IMR-90 (cell line): ENCODE data around the gene PKD1L1. TPM values are rescaled to one million over a fixed set of nuclear protein-coding genes. Genes with fewer than 3 reads are reported as not detected.

Experiments used
- ATAC-seq: fragments of 200-7000 bp; cut with Tn5 transposase; 2 replicates; pipeline ENCODE4 v1.9.1; 2020; ENCODE audit warnings: low read depth, mild to moderate bottlenecking, moderate library complexity
- BruUV-seq: library from RNA; stranded (reverse); fragments of 400-500 nt; replicated peaks from 2 replicates; lab custom pipeline; 2021; lab: Mats Ljungman, UMichigan
- CTCF ChIA-PET: fragments of 300-600 bp; formaldehyde crosslinking; extraction: SDS; loops from one replicate; lab custom pipeline; 2021; ENCODE audit warnings: antibody characterized with exemption; lab: Yijun Ruan, JAX
- POLR2A ChIA-PET: fragments of 300-600 bp; sonication (Branson Sonifier 250); formaldehyde crosslinking; loops from one replicate; lab custom pipeline; 2022; ENCODE audit warnings: antibody characterized with exemption; ENCODE audit not compliant: unreplicated experiment; lab: Charles Lee
- DNase-seq: peaks from one replicate; pipeline ENCODE4 v3.0.0; 2013
- H2AFZ ChIP-seq: replicated peaks from 2 replicates; pipeline ENCODE3; 2013; ENCODE audit warnings: low read length, mild to moderate bottlenecking; ENCODE audit not compliant: poor library complexity
- H2AK5ac ChIP-seq: 2 replicates; pipeline ENCODE4 v1.6.1; 2013; ENCODE audit warnings: low read depth, low read length, inconsistent platforms
- H2AK9ac ChIP-seq: replicated peaks from 2 replicates; pipeline ENCODE3; 2013; ENCODE audit warnings: mild to moderate bottlenecking, low read depth, low read length, moderate library complexity; ENCODE audit not compliant: poor library complexity
- H2BK120ac ChIP-seq: 2 replicates; pipeline ENCODE4 v1.6.1; 2013; ENCODE audit warnings: low read depth, low read length, inconsistent platforms
- H2BK15ac ChIP-seq: 3 replicates; pipeline ENCODE4 v1.6.1; 2013; ENCODE audit warnings: low read depth, low read length, inconsistent platforms
- H2BK20ac ChIP-seq: 2 replicates; pipeline ENCODE4 v1.6.1; 2013; ENCODE audit warnings: low read depth, mild to moderate bottlenecking, inconsistent platforms, low read length, moderate library complexity
- H2BK5ac ChIP-seq: 2 replicates; pipeline ENCODE4 v1.6.1; 2013; ENCODE audit warnings: mild to moderate bottlenecking, low read depth, low read length, inconsistent platforms; ENCODE audit not compliant: poor library complexity, severe bottlenecking
- H3K14ac ChIP-seq: replicated peaks from 2 replicates; pipeline ENCODE4 v1.6.1; 2013; ENCODE audit warnings: low read depth, low read length, inconsistent platforms
- H3K18ac ChIP-seq: 2 replicates; pipeline ENCODE4 v1.6.1; 2013; ENCODE audit warnings: low read depth, low read length, control low read depth
- H3K23ac ChIP-seq: 2 replicates; pipeline ENCODE4 v1.6.1; 2013; ENCODE audit warnings: low read depth, low read length, inconsistent platforms
- H3K27ac ChIP-seq: 2 replicates; pipeline ENCODE4 v1.5.1; 2013; ENCODE audit warnings: mild to moderate bottlenecking, control low read depth, low read length; ENCODE audit not compliant: insufficient read depth
- H3K27me3 ChIP-seq: 2 replicates; pipeline ENCODE4 v1.6.1; 2013; ENCODE audit warnings: low read length; ENCODE audit not compliant: control insufficient read depth, insufficient read depth
- H3K36me3 ChIP-seq: 2 replicates; pipeline ENCODE4 v1.6.1; 2013; ENCODE audit warnings: low read length, mixed read lengths; ENCODE audit not compliant: control insufficient read depth, insufficient read depth
- H3K4ac ChIP-seq: 2 replicates; pipeline ENCODE4 v1.6.1; 2013; ENCODE audit warnings: low read depth, low read length, inconsistent platforms
- H3K4me1 ChIP-seq: 2 replicates; pipeline ENCODE4 v1.6.1; 2013; ENCODE audit warnings: low read length, mixed read lengths; ENCODE audit not compliant: control insufficient read depth, insufficient read depth
- H3K4me2 ChIP-seq: 2 replicates; pipeline ENCODE4 v1.6.1; 2013; ENCODE audit warnings: low read depth, mild to moderate bottlenecking, control low read depth, low read length, moderate library complexity
- H3K4me3 ChIP-seq: 2 replicates; pipeline ENCODE4 v1.5.1; 2013; ENCODE audit warnings: low read depth, mild to moderate bottlenecking, control low read depth, low read length, moderate library complexity; ENCODE audit not compliant: insufficient read depth
- H3K56ac ChIP-seq: 2 replicates; pipeline ENCODE4 v1.6.1; 2013; ENCODE audit warnings: low read length, inconsistent platforms; ENCODE audit not compliant: insufficient read depth; ENCODE audit errors: extremely low read depth
- H3K79me1 ChIP-seq, 2 experiments: 2 replicates each; pipeline ENCODE4 v1.6.1; 2013; ENCODE audit warnings: low read length in 2 of 2, inconsistent platforms in 1 of 2, low read depth in 1 of 2
- H3K9ac ChIP-seq: 2 replicates; pipeline ENCODE4 v1.6.1; 2013; ENCODE audit warnings: low read depth, low read length, control low read depth
- H3K9me1 ChIP-seq: 2 replicates; pipeline ENCODE4 v1.6.1; 2013; ENCODE audit warnings: low read length, inconsistent platforms; ENCODE audit not compliant: insufficient read depth
- H3K9me3 ChIP-seq: 2 replicates; pipeline ENCODE4 v1.6.1; 2013; ENCODE audit warnings: low read length; ENCODE audit not compliant: control insufficient read depth, insufficient read depth
- H4K20me1 ChIP-seq: 2 replicates; pipeline ENCODE4 v1.6.1; 2013; ENCODE audit warnings: low read length, inconsistent platforms; ENCODE audit not compliant: insufficient read depth
- H4K5ac ChIP-seq: 2 replicates; pipeline ENCODE4 v1.6.1; 2013; ENCODE audit warnings: mild to moderate bottlenecking, low read depth, low read length, control low read depth
- H4K8ac ChIP-seq, 2 experiments: 2 replicates each; pipeline ENCODE4 v1.6.1; 2013; ENCODE audit warnings: low read depth in 2 of 2, low read length in 2 of 2, control low read depth in 1 of 2, inconsistent platforms in 1 of 2
- H4K91ac ChIP-seq: 2 replicates; pipeline ENCODE4 v1.6.1; 2013; ENCODE audit warnings: low read depth, low read length, inconsistent platforms; ENCODE audit not compliant: insufficient read depth
- BHLHE40 ChIP-seq: fragments of 150-350 bp; IDR thresholded peaks from 2 replicates; pipeline ENCODE4 v1.6.1; 2016; ENCODE audit warnings: mild to moderate bottlenecking, low read depth, low read length
- CEBPB ChIP-seq: IDR thresholded peaks from 2 replicates; pipeline ENCODE4 v1.6.1; 2012; ENCODE audit warnings: low read depth, low read length, improper control_type of control experiment
- CHD1 ChIP-seq: IDR thresholded peaks from 2 replicates; pipeline ENCODE4 v1.6.1; 2012; ENCODE audit warnings: low read depth, low read length, improper control_type of control experiment
- CTCF ChIP-seq: conservative IDR thresholded peaks from 2 replicates; pipeline ENCODE4 v1.5.1; 2012; ENCODE audit warnings: mild to moderate bottlenecking, low read depth, low read length, improper control_type of control experiment
- ELK1 ChIP-seq: fragments of 150-350 bp; IDR thresholded peaks from 2 replicates; pipeline ENCODE4 v1.6.1; 2016; ENCODE audit warnings: low read depth, mild to moderate bottlenecking, low read length, moderate library complexity, borderline replicate concordance
- FOS ChIP-seq: fragments of 150-350 bp; IDR thresholded peaks from 2 replicates; pipeline ENCODE4 v1.6.1; 2016; ENCODE audit warnings: low read depth, low read length
- MAFK ChIP-seq: IDR thresholded peaks from 2 replicates; pipeline ENCODE4 v1.6.1; 2012; ENCODE audit warnings: low read depth, low read length, improper control_type of control experiment
- MAZ ChIP-seq: IDR thresholded peaks from 2 replicates; pipeline ENCODE4 v1.6.1; 2012; ENCODE audit warnings: low read depth, mild to moderate bottlenecking, low read length, improper control_type of control experiment, moderate library complexity, borderline replicate concordance
- MXI1 ChIP-seq: IDR thresholded peaks from 2 replicates; pipeline ENCODE4 v1.6.1; 2012; ENCODE audit warnings: low read depth, mild to moderate bottlenecking, low read length, moderate library complexity, borderline replicate concordance
- NFE2L2 ChIP-seq: fragments of 150-350 bp; IDR thresholded peaks from 2 replicates; pipeline ENCODE4 v1.6.1; 2016; ENCODE audit warnings: low read depth, mild to moderate bottlenecking, low read length
- POLR2A ChIP-seq: IDR thresholded peaks from 2 replicates; pipeline ENCODE4 v1.6.1; 2012; ENCODE audit warnings: mild to moderate bottlenecking, low read depth, low read length
- RAD21 ChIP-seq: IDR thresholded peaks from 2 replicates; pipeline ENCODE4 v1.6.1; 2012; ENCODE audit warnings: low read length, improper control_type of control experiment
- RCOR1 ChIP-seq: IDR thresholded peaks from 2 replicates; pipeline ENCODE4 v1.6.1; 2012; ENCODE audit warnings: mild to moderate bottlenecking, low read length, improper control_type of control experiment; ENCODE audit not compliant: insufficient replicate concordance
- RFX5 ChIP-seq: IDR thresholded peaks from 2 replicates; pipeline ENCODE4 v1.8.0; 2012; ENCODE audit warnings: low read depth, mild to moderate bottlenecking, low read length, moderate library complexity
- SMC3 ChIP-seq: fragments of 150-350 bp; IDR thresholded peaks from 2 replicates; pipeline ENCODE4 v1.6.1; 2016; ENCODE audit warnings: low read depth, mild to moderate bottlenecking, antibody characterized with exemption, low read length, moderate library complexity
- WGBS, 2 experiments: methylation state at CpG; one replicate each; pipeline versions ENCODE4 v1.1.5 to v1.1.7; 2013; ENCODE audit warnings: missing lambda C conversion rate in 2 of 2; ENCODE audit not compliant: insufficient read length in 1 of 2; ENCODE audit errors: extremely low coverage in 2 of 2; 5-methylcytosine and 5-hydroxymethylcytosine counted together
- dilution Hi-C: fragments of 300-500 bp; cut with HindIII; formaldehyde crosslinking; loops from one replicate; pipeline ENCODE4 v1.14.3; 2018; ENCODE audit warnings: low sequenced_read_pairs; ENCODE audit not compliant: unreplicated experiment
- in situ Hi-C: fragments of 300-500 bp; cut with MboI; formaldehyde crosslinking; loops from 3 replicates; pipeline ENCODE4 v1.14.3; 2019; ENCODE audit warnings: low sequenced_read_pairs, inconsistent platforms, mixed read lengths
- intact Hi-C: fragments of 100-400 bp; cut with micrococcal nuclease; formaldehyde crosslinking; loops from 2 replicates; pipeline ENCODE4 v1.10.0; 2022
- polyA plus RNA-seq, 3 experiments: library from polyadenylated mRNA; depleted of rRNA; stranded (reverse); fragments of >200 nt; gene quantifications; 2 replicates each; pipeline ENCODE4 v1.2.3, GENCODE V29; 2012; ENCODE audit warnings: low replicate concordance in 1 of 3
- total RNA-seq: library from RNA; depleted of rRNA; stranded (reverse); fragments of >200 nt; gene quantifications from 2 replicates; pipeline ENCODE4 v1.2.3, GENCODE V29; 2012
- TF ChIP-seq, protein P1 (sequence below): fragments of 150-350 bp; IDR thresholded peaks from 2 replicates; pipeline ENCODE4 v1.6.1; 2017; ENCODE audit warnings: mild to moderate bottlenecking, antibody characterized with exemption, low read length, low read depth

The PKD1L1 gene
- total and polyA plus RNA-seq, 2 of the 4 experiments (the other 2 are of a cell fraction), result under 0.01 to 0.15 TPM

GRCh38 chr7:47780555-47780954 lies 167.7 kb downstream of the PKD1L1 start:
- no peak overlapping the region for H3K4me3 ChIP-seq
- POLR2A ChIA-PET, result no interaction called here
- H2BK120ac ChIP-seq, result no peak overlapping the region
- H3K9me1 ChIP-seq, result peaks cover 15% of the 10 kb centered on the region
- H2AK5ac ChIP-seq, result no peak overlapping the region
- H2BK15ac ChIP-seq, result no peak overlapping the region
- no peak overlapping the region for H3K14ac ChIP-seq
- no peak overlapping the region for H3K27ac ChIP-seq
- no peak overlapping the region for H3K56ac ChIP-seq
- no peaks in the 10 kb centered on the region for H3K27me3 ChIP-seq
- no peak overlapping the region for H4K91ac ChIP-seq
- peaks cover 0 to 7% of the 10 kb centered on the region in 2 experiments; a peak in 1 of 4 replicates for H3K79me1 ChIP-seq
- in situ Hi-C loops, result no loop called here
- intact Hi-C loops, result no loop called here
- H3K9ac ChIP-seq, result no peak overlapping the region
- H4K5ac ChIP-seq, result no peak overlapping the region
- CTCF ChIA-PET, result no interaction called here
- no peak overlapping the region for H3K18ac ChIP-seq
- ATAC-seq (no peak), DNase-seq (no peak)
- no CpG with 5 or more reads among the region's 5 CpGs for WGBS, 2 experiments
- 0 out of 2 replicates have a peak overlapping the region, but pooled peaks have one; percentile 21 for H2BK20ac ChIP-seq
- H2BK5ac ChIP-seq, result no peak overlapping the region
- no peaks in the 10 kb centered on the region for H3K9me3 ChIP-seq
- no TSS peak for BruUV-seq
- H4K8ac ChIP-seq, result no peak overlapping the region
- dilution Hi-C loops, result no loop called here
- TF ChIP-seq NFE2L2, result no peak
- TF ChIP-seq RCOR1, result no peak
- TF ChIP-seq RFX5, result no peak
- TF ChIP-seq, protein P1, sequence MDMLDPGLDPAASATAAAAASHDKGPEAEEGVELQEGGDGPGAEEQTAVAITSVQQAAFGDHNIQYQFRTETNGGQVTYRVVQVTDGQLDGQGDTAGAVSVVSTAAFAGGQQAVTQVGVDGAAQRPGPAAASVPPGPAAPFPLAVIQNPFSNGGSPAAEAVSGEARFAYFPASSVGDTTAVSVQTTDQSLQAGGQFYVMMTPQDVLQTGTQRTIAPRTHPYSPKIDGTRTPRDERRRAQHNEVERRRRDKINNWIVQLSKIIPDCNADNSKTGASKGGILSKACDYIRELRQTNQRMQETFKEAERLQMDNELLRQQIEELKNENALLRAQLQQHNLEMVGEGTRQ, result no peak
- TF ChIP-seq ELK1, result no peak
- no peak for TF ChIP-seq POLR2A
- no peak for TF ChIP-seq CTCF
- TF ChIP-seq MXI1, result no peak
- no peak for TF ChIP-seq CEBPB
- no peak for TF ChIP-seq SMC3
- no peak for TF ChIP-seq FOS
- no peak for TF ChIP-seq BHLHE40
- no peak for TF ChIP-seq CHD1
- no peak for TF ChIP-seq RAD21
- no peak for TF ChIP-seq MAZ
- no peak for TF ChIP-seq MAFK
- H4K20me1 ChIP-seq, result no peaks in the 10 kb centered on the region
- H3K4me1 ChIP-seq, result peaks cover 19% of the 10 kb centered on the region
- no peak overlapping the region for H2AK9ac ChIP-seq
- no peak overlapping the region for H3K4ac ChIP-seq
- no peak overlapping the region for H3K23ac ChIP-seq
- no peak overlapping the region for H3K4me2 ChIP-seq
- no peak overlapping the region for H2AFZ ChIP-seq
- no peaks in the 10 kb centered on the region for H3K36me3 ChIP-seq
